Uterus (tissue), 4 donors: ENCODE measurements around the gene ZC3H14. TPM values are rescaled to one million over a fixed set of nuclear protein-coding genes. Genes with fewer than 3 reads are reported as not detected.

Experiments used
- DNase-seq, 2 donors: peaks; one replicate each; pipeline ENCODE4 v3.0.0-alpha.2; 2019 to 2020
- H3K27ac ChIP-seq, 2 donors: fragments of 200-600 bp; sonication (generic); 1 replicate in 1 of 2; 2 replicates in 1 of 2; pipeline ENCODE4 v1.5.1; 2016 to 2018
- H3K27me3 ChIP-seq, 2 donors: fragments of 200-600 bp; sonication (generic); one replicate each; pipeline ENCODE4 v1.5.1; 2018 to 2019; ENCODE audit warnings: control low read depth in 1 of 2
- H3K36me3 ChIP-seq, 2 donors: fragments of 200-600 bp; sonication (generic); one replicate each; pipeline ENCODE4 v1.5.1; 2019; ENCODE audit warnings: control low read depth in 1 of 2
- H3K4me1 ChIP-seq, 2 donors: fragments of 200-600 bp; sonication (generic); one replicate each; pipeline ENCODE4 v1.5.1; 2018 to 2019; ENCODE audit warnings: control low read depth in 1 of 2
- H3K4me3 ChIP-seq, 2 donors: fragments of 200-600 bp; sonication (generic); 1 replicate in 1 of 2; 2 replicates in 1 of 2; pipeline ENCODE4 v1.5.1; 2018 to 2019; ENCODE audit warnings: mild to moderate bottlenecking in 1 of 2
- H3K9me3 ChIP-seq, 2 donors: fragments of 200-600 bp; sonication (generic); one replicate each; pipeline ENCODE4 v1.5.1; 2019; ENCODE audit warnings: control low read depth in 1 of 2
- CTCF ChIP-seq, 4 experiments: fragments of 200-600 bp in 2 of 4; fragments of 450-650 bp in 2 of 4; sonication (generic) in 2 of 4; IDR thresholded peaks; one replicate each; pipeline ENCODE4 v1.5.1; 2016 to 2019; ENCODE audit warnings: antibody characterized with exemption in 4 of 4, mild to moderate bottlenecking in 2 of 4, moderate library complexity in 1 of 4
- POLR2A ChIP-seq, 2 donors: fragments of 450-650 bp; IDR thresholded peaks; one replicate each; pipeline ENCODE4 v1.6.1; 2016; ENCODE audit warnings: antibody characterized with exemption in 2 of 2, mild to moderate bottlenecking in 1 of 2, moderate library complexity in 1 of 2
- intact Hi-C: fragments of 100-400 bp; cut with DNase I; formaldehyde crosslinking; loops from one replicate; pipeline ENCODE4 v1.15.1; 2023; ENCODE audit warnings: low total_unique reads
- total RNA-seq, 4 donors: library from RNA; depleted of rRNA in 3 of 4; stranded (reverse); fragments of >200 nt in 3 of 4; gene quantifications; one replicate each; pipeline versions ENCODE4 v1.1.0 to v1.2.4, GENCODE V29; 2014 to 2023
- donor health status: DM: yes; HTN: yes; CAD: no.

The ZC3H14 gene
- total RNA-seq, 4 donors from 2014 or later: 40.9 to 96.2 (median 69.7) TPM

GRCh38 chr14:88605594-88605993 lies 42.8 kb downstream of the ZC3H14 start:
- intact Hi-C loops: no loop called here
- Histone ChIP-seq H3K9me3 (no peaks in the 10 kb centered on the region), H3K36me3 (no peaks in the 10 kb centered on the region), H3K27ac (no peak overlapping the region), H3K4me3 (no peak overlapping the region), H3K4me1 (no peaks in the 10 kb centered on the region), H3K27me3 (no peaks in the 10 kb centered on the region)
- TF ChIP-seq POLR2A (IDR thresholded peaks at IDR 0.05) (no peak), CTCF (IDR thresholded peaks at IDR 0.05) (no peak)
- DNase-seq: no peak

GRCh38 chr14:88607829-88608228 lies 45.0 kb downstream of the ZC3H14 start:
- H3K9me3 ChIP-seq: no peaks in the 10 kb centered on the region
- no peak overlapping the region for H3K4me3 ChIP-seq
- no peaks in the 10 kb centered on the region for H3K4me1 ChIP-seq
- no peak for DNase-seq
- no peak for TF ChIP-seq POLR2A (IDR thresholded peaks at IDR 0.05)
- TF ChIP-seq CTCF (IDR thresholded peaks at IDR 0.05): no peak
- no peaks in the 10 kb centered on the region for H3K36me3 ChIP-seq
- intact Hi-C loops: no loop called here
- H3K27me3 ChIP-seq: no peaks in the 10 kb centered on the region
- no peak overlapping the region for H3K27ac ChIP-seq

- H3K4me3 ChIP-seq: no peak overlapping the region
- H3K27ac ChIP-seq: no peak overlapping the region
- no peaks in the 10 kb centered on the region for H3K36me3 ChIP-seq
- no peaks in the 10 kb centered on the region for H3K27me3 ChIP-seq
- TF ChIP-seq CTCF (IDR thresholded peaks at IDR 0.05) (no peak), POLR2A (IDR thresholded peaks at IDR 0.05) (no peak)
- intact Hi-C loops: no loop called here
- peaks cover 4 to 6% of the 10 kb centered on the region in 2 donors for H3K4me1 ChIP-seq
- no peaks in the 10 kb centered on the region for H3K9me3 ChIP-seq
- no peak for DNase-seq
Measured at GRCh38 chr14:88611878-88612277, 49.0 kb downstream of the ZC3H14 start.

- intact Hi-C loops: no loop called here
- peaks cover 4 to 6% of the 10 kb centered on the region in 2 donors for H3K4me1 ChIP-seq
- TF ChIP-seq POLR2A (IDR thresholded peaks at IDR 0.05) (no peak), CTCF (IDR thresholded peaks at IDR 0.05) (no peak)
- H3K36me3 ChIP-seq: no peaks in the 10 kb centered on the region
- H3K4me3 ChIP-seq: no peak overlapping the region
- no peak overlapping the region for H3K27ac ChIP-seq
- H3K27me3 ChIP-seq: no peaks in the 10 kb centered on the region
- no peaks in the 10 kb centered on the region for H3K9me3 ChIP-seq
- DNase-seq: no peak
Measured at GRCh38 chr14:88612981-88613380, 50.1 kb downstream of the ZC3H14 start.

GRCh38 chr14:88613552-88614010 lies 50.7 kb downstream of the ZC3H14 start:
- TF ChIP-seq POLR2A (IDR thresholded peaks at IDR 0.05) (no peak), CTCF (IDR thresholded peaks at IDR 0.05) (no peak)
- H3K27ac ChIP-seq: peak overlapping the region in 1 of 2 donors; percentile 56
- intact Hi-C loops: no loop called here

More at GRCh38 chr14:88613552-88614010, 50.7 kb downstream of the ZC3H14 start:
- Histone ChIP-seq H3K9me3 (no peaks in the 10 kb centered on the region), H3K27me3 (no peaks in the 10 kb centered on the region), H3K4me3 (no peak overlapping the region), H3K4me1 (peaks cover 4 to 6% of the 10 kb centered on the region in 2 donors), H3K36me3 (no peaks in the 10 kb centered on the region)
- DNase-seq: no peak
